Fibroblast of lung (primary cell): Measurements from ENCODE around the gene CDYL. TPM values are rescaled to one million over a fixed set of nuclear protein-coding genes. Genes with fewer than 3 reads are reported as not detected.

Source experiments
- DNase-seq, 2 donors: peaks; one replicate each; pipeline versions ENCODE4 v3.0.0 to v3.0.0-alpha.2; 2010; ENCODE audit warnings: low read depth in 2 of 2
- H2AFZ ChIP-seq: 2 replicates; pipeline ENCODE4 v1.5.1; 2012; ENCODE audit warnings: low read length, control low read depth, inconsistent platforms
- H3K27ac ChIP-seq: 2 replicates; pipeline ENCODE4 v1.5.1; 2011; ENCODE audit warnings: low read length, control low read depth; ENCODE audit not compliant: insufficient read depth
- H3K27me3 ChIP-seq: 2 replicates; pipeline ENCODE4 v1.5.1; 2011; ENCODE audit warnings: mild to moderate bottlenecking, low read length; ENCODE audit not compliant: control insufficient read depth, insufficient read depth
- H3K36me3 ChIP-seq: 2 replicates; pipeline ENCODE4 v1.5.1; 2011; ENCODE audit warnings: low read length; ENCODE audit not compliant: control insufficient read depth, insufficient read depth
- H3K4me1 ChIP-seq: 2 replicates; pipeline ENCODE4 v1.5.1; 2011; ENCODE audit warnings: low read length; ENCODE audit not compliant: control insufficient read depth, insufficient read depth; ENCODE audit errors: extremely low read depth
- H3K4me2 ChIP-seq: 2 replicates; pipeline ENCODE4 v1.5.1; 2011; ENCODE audit warnings: low read length, control low read depth; ENCODE audit not compliant: insufficient read depth; ENCODE audit errors: extremely low read depth
- H3K4me3 ChIP-seq, 4 experiments: fragments of 200-600 bp in 1 of 4; sonication (generic) in 1 of 4; replicated peaks in 1 of 4; 2 replicates each; pipeline ENCODE4 v1.5.1; 2011 to 2016; ENCODE audit warnings: low read length in 4 of 4, low read depth in 3 of 4, mild to moderate bottlenecking in 3 of 4, control low read depth in 2 of 4, inconsistent platforms in 1 of 4, mixed read lengths in 1 of 4; ENCODE audit not compliant: insufficient read depth in 1 of 4; ENCODE audit errors: control extremely low read depth in 1 of 4
- H3K79me2 ChIP-seq: 2 replicates; pipeline ENCODE4 v1.5.1; 2012; ENCODE audit warnings: mild to moderate bottlenecking, low read length, inconsistent platforms; ENCODE audit not compliant: control insufficient read depth, insufficient read depth
- H3K9ac ChIP-seq: 2 replicates; pipeline ENCODE4 v1.5.1; 2011; ENCODE audit warnings: mild to moderate bottlenecking, low read length, control low read depth; ENCODE audit not compliant: insufficient read depth
- H3K9me3 ChIP-seq: 2 replicates; pipeline ENCODE4 v1.5.1; 2012; ENCODE audit warnings: low read depth, low read length; ENCODE audit not compliant: control insufficient read depth, insufficient read depth
- H4K20me1 ChIP-seq: 2 replicates; pipeline ENCODE4 v1.5.1; 2011; ENCODE audit warnings: low read length; ENCODE audit not compliant: control insufficient read depth, insufficient read depth; ENCODE audit errors: extremely low read depth
- CTCF ChIP-seq, 2 donors: IDR thresholded peaks in 1 of 2; conservative IDR thresholded peaks in 1 of 2; 1 replicate in 1 of 2; 2 replicates in 1 of 2; pipeline ENCODE4 v1.5.1; 2011 to 2012; ENCODE audit warnings: low read length in 2 of 2, control low read depth in 1 of 2, inconsistent platforms in 1 of 2, low read depth in 1 of 2, mild to moderate bottlenecking in 1 of 2
- EZH2 ChIP-seq: IDR thresholded peaks from 2 replicates; pipeline ENCODE4 v1.5.1; 2012; ENCODE audit warnings: low read length, control low read depth, mild to moderate bottlenecking; ENCODE audit errors: missing control alignments
- polyA plus RNA-seq, 2 donors: library from polyadenylated mRNA; depleted of rRNA in 1 of 2; stranded (reverse) in 1 of 2; unstranded in 1 of 2; fragments of >200 nt; gene quantifications; 2 replicates each; pipeline ENCODE4 v1.2.1, GENCODE V29; 2011 to 2012; ENCODE audit warnings: missing spikeins in 1 of 2
- total RNA-seq: library from RNA; depleted of rRNA; stranded (reverse); fragments of >200 nt; gene quantifications from 2 replicates; pipeline ENCODE4 v1.2.1, GENCODE V29; 2014

The CDYL gene
- total and polyA plus RNA-seq, 2 donors (not counting 1 experiment from before 2014, with no cell fraction given), result 20.6 to 24.9 TPM

- Histone ChIP-seq H3K9ac (no peak overlapping the region), H2AFZ (no peak overlapping the region), H3K4me2 (no peak overlapping the region), H3K27me3 (no peaks in the 10 kb centered on the region), H3K9me3 (no peaks in the 10 kb centered on the region), H3K36me3 (peaks cover 1% of the 10 kb centered on the region), H3K27ac (no peak overlapping the region), H3K79me2 (peaks cover 16% of the 10 kb centered on the region), H4K20me1 (no peaks in the 10 kb centered on the region), H3K4me3 (no peak overlapping the region), H3K4me1 (no peaks in the 10 kb centered on the region)
- DNase-seq, result no peak
- TF ChIP-seq EZH2 (no peak), CTCF (conservative IDR thresholded peaks at IDR 0.05 in 1 of 2, IDR thresholded peaks at IDR 0.05 in 1 of 2; ENCODE audit: low read depth in 1 of 2, low read length in 2 of 2) (no peak)
Observed at GRCh38 chr6:4889701-4890100, 113.5 kb downstream of the CDYL start.

- Histone ChIP-seq H3K4me1 (no peaks in the 10 kb centered on the region), H3K4me2 (no peak overlapping the region), H2AFZ (no peak overlapping the region), H3K36me3 (peaks cover 1% of the 10 kb centered on the region), H3K9ac (no peak overlapping the region), H3K27me3 (no peaks in the 10 kb centered on the region), H3K4me3 (no peak overlapping the region), H3K27ac (no peak overlapping the region), H3K79me2 (peaks cover 13% of the 10 kb centered on the region), H4K20me1 (no peaks in the 10 kb centered on the region), H3K9me3 (no peaks in the 10 kb centered on the region)
- no peak for TF ChIP-seq CTCF (conservative IDR thresholded peaks at IDR 0.05 in 1 of 2, IDR thresholded peaks at IDR 0.05 in 1 of 2; ENCODE audit: low read depth in 1 of 2, low read length in 2 of 2)
- TF ChIP-seq EZH2, result no peak
- DNase-seq, result no peak
Observed at GRCh38 chr6:4890191-4890590, 114.0 kb downstream of the CDYL start.

- peaks cover 1% of the 10 kb centered on the region for H3K36me3 ChIP-seq
- H3K4me2 ChIP-seq, result no peak overlapping the region
- no peak for TF ChIP-seq CTCF (conservative IDR thresholded peaks at IDR 0.05 in 1 of 2, IDR thresholded peaks at IDR 0.05 in 1 of 2; ENCODE audit: low read depth in 1 of 2, low read length in 2 of 2)
- TF ChIP-seq EZH2, result no peak
- no peaks in the 10 kb centered on the region for H3K4me1 ChIP-seq
- H3K27me3 ChIP-seq, result no peaks in the 10 kb centered on the region
- H2AFZ ChIP-seq, result no peak overlapping the region
- no peaks in the 10 kb centered on the region for H4K20me1 ChIP-seq
- no peaks in the 10 kb centered on the region for H3K9me3 ChIP-seq
- no peak overlapping the region for H3K4me3 ChIP-seq
- DNase-seq, result no peak
- H3K79me2 ChIP-seq, result peaks cover 11% of the 10 kb centered on the region
- no peak overlapping the region for H3K27ac ChIP-seq
- no peak overlapping the region for H3K9ac ChIP-seq
Observed at GRCh38 chr6:4890627-4891026, 114.4 kb downstream of the CDYL start.
